NCI-H1694 treated with DMSO at 0.1 percent for 48 hours (cell line): ENCODE data around the gene RNU7-1.

Experiments used
- DNase-seq: peaks from one replicate; lab custom pipeline; 2025; lab: John Stamatoyannopoulos, UW

Gene RNU7-1

GRCh38 chr12:6965026-6965661 lies 21.5 kb downstream of the RNU7-1 start:
- peak; percentile 88 for DNase-seq

DNA sequence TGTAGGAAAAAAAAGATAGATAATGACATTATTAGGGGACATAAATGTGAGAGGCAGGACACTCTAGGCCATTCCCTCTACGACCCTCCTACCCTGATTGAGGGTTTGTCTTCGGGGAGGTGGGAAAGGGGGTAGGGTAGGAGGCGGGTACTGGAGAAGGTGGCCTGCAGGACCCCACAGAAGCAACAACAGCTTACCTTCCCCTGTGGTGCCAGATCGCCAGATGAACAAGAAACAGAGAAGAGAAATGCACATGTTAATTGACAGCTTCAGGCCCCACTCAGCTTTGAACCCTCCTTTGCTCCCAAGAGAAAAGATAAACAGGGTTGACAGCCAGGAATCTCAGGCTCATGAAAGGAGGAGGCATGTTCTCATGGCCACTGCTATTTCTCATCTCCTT lies 22.1 kb downstream of the RNU7-1 start:
- DNase-seq: no peak

- no peak for DNase-seq
Observed at GRCh38 chr12:6966351-6966750, 22.7 kb downstream of the RNU7-1 start.

- no peak for DNase-seq
Observed at GRCh38 chr12:6967651-6968100, 24.1 kb downstream of the RNU7-1 start.

- no peak for DNase-seq
Observed at GRCh38 chr12:6968426-6968825, 24.8 kb downstream of the RNU7-1 start.

DNA sequence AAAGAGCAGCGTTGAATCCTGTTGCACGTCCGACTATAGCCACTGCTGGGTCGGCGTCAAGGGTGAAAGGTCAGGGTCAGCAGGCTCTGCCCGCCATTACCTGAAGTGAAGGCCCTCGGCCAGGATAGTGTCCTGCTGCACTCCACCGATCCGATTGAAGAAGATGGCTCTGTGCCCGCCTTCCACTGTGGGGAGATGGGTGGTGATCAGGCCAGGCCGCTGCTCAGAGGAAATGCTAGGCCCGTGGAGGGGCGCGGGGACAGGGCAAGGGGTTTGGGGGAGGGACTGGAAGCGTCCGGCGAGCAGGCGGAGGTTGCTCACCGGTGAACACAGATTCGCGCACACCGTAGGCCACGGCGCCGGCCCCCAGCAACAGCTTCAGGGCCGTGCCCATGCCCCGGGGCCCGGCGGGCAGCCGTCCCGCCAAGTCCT lies 26.5 kb downstream of the RNU7-1 start:
- peak; percentile 13 for DNase-seq

DNA sequence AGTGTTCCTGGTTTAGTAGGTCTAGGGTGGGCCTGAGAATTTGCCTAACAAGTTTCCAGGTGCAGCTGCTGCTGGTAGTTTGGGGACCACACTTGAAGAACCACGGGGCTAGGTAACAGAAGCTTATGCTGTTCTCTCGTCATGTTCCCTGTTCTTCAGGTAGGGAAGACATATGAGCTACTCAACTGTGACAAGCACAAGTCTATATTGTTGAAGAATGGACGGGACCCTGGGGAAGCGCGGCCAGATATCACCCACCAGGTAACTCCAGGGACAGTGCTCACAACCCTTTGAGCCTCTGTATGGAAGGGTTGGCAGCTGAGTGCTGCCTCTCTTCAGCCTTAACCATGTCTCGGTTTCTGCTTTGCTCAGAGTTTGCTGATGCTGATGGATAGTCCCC lies 30.6 kb downstream of the RNU7-1 start:
- no peak for DNase-seq

DNA sequence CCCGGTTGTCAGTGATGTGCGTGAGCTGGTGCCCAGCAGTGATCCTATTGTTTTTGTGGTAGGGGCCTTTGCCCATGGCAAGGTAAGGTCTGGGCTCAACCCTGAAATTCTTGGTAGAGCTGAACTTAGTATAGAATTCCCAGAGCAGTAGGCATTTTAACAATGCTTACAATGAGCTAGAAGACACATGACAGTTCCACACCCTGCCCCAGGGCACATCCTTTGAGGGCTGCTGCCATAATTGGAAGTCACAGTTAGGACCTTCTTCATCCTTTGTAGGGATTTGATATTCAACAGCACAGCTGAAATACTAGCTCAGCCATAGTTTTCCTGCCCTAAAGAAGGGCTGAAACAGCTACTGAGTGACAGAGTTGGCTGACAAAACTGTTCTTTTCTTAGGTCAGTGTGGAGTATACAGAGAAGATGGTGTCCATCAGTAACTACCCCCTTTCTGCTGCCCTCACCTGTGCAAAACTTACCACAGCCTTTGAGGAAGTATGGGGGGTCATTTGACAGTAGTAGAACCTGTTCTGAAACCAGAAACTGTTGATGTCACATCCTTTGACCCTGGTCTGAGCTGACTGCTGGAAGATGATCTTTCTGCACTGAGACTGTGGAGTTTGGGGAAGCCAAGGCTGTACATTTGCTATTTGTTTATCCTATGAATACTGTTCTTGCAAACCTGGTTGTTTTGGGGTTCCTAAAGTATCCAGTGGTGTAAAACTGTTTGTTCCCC lies 31.8 kb downstream of the RNU7-1 start:
- DNase-seq: no peak

DNA sequence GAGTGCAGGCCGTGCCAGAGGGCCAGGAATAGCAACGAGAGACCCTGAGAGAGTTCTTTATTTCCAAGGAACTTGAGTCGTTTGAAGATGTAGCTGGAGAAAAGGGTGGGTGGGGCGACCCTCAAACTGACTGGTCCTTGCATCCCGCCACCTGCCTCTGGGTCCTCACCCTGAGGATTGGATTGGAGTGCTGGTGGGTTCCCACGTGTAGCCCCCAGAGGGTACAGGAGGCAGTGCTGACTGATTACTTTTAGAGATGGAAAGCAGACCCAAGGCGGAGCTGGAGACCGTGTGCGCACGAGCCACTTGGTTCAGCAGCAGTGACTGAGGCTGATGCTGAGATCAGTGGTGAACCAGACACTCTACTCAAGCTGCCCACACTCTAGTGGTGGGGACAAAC lies 34.0 kb downstream of the RNU7-1 start:
- DNase-seq: no peak

DNA sequence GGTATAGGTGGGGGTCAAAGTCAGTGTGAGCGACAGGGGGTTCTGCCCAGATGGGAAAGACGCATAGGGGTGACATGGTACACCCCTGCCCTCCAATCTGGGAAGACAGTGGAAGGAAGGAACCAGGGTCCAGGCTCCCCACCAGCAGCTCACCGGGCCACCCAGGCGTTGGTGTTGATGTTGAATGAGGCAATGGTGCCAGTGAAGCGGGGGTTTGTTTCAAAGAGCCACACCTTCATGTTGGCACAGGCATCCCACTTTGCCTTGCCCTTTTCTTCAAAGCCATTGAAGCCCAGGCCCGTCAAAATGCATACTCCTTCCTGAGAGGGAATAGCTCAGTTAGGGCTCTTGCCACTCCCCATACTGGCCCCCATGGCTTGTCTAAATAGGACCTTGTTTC lies 34.6 kb downstream of the RNU7-1 start:
- no peak for DNase-seq

- DNase-seq: no peak
Observed at GRCh38 chr12:6978611-6979011, 35.0 kb downstream of the RNU7-1 start.

DNA sequence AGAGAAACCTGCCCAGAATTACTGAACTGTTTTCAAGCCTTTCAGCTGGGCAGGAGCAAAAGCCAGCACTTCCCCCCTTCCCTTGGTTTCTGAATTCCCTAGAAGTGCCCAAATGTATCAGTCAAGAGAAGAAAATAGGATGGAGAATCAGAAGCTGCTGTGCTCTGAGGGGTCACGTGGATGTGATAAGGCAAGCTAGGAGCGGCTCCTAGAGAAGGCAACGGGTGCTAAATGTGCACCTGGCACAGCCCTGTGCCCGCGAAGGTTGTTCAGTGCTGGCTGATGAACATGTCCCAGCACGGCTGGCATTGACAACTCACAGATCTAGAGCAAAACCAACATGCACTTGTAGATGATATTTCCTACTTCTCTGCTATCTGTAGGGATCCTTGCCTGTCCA lies 35.4 kb downstream of the RNU7-1 start:
- DNase-seq: no peak

DNA sequence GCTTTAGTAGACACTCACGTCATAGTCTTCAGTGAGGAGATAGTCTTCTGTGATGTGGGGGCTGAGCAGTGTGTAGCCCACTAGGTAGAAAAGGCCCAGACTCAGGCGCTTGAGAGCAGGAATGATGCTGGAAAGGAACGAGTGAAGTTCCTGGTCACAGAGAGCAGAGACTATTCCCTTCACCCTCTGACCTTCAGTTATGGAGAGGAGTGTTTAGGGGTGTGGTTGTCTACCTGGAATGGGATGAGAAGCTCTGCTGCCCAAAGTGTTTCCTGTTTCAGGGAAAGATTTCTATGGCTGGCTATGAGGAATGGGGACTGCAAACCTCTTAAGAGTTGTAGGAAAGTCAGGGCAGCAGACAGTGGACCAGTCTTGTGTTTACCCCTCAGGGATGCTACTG lies 35.8 kb downstream of the RNU7-1 start:
- no peak for DNase-seq

DNA sequence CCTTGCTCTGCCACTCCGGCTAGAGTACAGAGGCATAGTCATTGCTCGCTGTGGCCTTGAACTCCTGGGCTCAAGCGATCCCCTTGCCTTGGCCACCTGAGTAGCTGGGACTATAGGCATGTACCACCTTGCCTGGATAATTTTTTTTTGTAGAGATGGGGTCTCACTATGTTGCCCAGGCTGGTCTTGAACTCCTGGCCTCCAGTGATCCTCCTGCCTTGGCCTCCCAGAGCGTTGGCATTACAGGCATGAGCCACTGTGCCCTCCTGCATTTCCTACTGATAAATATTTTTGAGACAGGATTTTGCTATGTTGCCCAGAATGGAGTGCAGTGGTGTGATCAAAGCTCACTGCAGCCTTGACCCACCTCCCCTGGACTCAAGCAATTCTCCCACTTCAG lies 36.5 kb downstream of the RNU7-1 start:
- DNase-seq: no peak

GRCh38 chr12:6980740-6981139 lies 37.1 kb downstream of the RNU7-1 start:
- DNase-seq: no peak

DNA sequence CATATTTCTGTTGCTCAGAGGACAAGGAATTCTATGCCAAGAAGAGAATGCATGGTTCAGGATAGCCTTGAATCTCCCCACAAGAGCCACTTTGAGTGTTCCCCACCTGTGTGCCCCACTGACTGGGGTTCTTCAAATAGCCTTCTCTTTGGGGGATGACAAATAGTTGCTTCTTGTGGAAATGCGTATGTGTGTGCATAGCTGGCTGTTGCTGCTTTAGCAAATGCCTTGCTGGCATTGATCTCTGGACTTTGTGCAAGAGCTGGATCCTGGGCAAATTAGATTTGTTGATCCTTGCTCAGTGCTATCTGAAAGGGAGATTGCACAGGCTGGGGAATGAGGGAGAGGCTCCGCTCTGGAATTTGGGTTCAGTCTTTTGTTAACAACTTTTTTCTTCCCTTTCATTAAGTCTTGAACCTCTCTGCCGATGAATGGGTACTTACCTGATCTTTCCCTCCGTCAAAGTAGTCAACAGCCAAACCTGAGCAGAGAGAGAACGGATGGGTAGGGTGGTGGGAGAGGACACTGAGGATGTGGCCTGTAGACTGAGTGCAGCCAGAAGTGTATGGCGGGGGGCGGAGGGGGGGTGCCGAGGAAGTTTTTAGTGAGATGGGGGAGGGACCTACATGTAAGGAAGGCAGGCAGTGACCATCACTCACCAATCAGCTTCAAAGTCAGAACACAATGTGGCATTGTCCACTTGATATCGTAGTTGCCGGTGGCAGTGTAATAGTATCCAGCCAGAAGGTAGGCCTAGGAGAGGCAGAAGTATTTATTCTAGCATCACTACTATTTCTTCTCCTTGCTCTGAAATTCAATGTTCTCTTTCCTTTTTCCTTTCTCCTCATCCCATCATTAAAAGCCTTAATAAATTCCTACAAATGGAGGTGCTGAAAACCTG lies 37.8 kb downstream of the RNU7-1 start:
- DNase-seq: no peak

- DNase-seq: no peak
Observed at GRCh38 chr12:6982532-6982931, 38.9 kb downstream of the RNU7-1 start.

DNA sequence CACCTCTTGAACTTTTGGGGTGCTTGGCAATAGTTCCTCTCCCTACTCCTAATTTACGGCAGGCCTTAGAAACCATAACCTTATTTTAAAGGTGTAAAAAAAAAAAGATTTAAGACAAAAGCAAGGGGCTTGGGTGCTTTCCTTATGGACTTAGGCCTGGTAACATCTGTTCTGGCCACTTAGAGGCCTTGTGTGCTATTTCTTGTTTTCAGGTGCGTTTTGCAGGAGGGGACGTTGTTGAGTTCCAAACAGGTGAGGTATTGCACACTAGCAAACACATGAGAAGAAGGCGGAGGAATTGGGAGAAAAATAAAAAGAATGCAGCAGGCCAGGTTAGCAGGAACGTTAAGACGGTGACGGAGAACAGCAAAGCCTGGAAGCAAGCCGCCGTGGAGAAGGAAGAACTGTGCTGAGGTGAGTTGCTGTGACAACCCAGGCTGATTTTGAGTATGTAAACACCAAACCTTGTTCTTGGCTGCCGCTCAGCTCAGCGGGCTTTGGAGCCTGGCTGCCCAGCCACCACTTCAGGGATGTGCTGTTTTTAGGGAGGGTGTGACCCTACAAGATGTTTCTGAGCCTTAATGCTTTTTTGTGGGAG lies 44.4 kb downstream of the RNU7-1 start:
- DNase-seq: no peak
